HepG2 (cell line): Measurements from ENCODE around the gene RBM23. TPM values are rescaled to one million over a fixed set of nuclear protein-coding genes. Genes with fewer than 3 reads are reported as not detected.
A peak's percentile ranks its signal among the peaks of the same experiment; 100 is the strongest.

Source experiments
- HNF1A ChIP-seq, 2 experiments: sonication (generic) in 1 of 2; formaldehyde crosslinking in 1 of 2; IDR thresholded peaks; 2 replicates each; pipeline versions ENCODE4 v1.4.0 to v1.6.1; 2016 to 2020; ENCODE audit warnings: borderline replicate concordance in 1 of 2, low read depth in 1 of 2, mild to moderate bottlenecking in 1 of 2, missing genetic modification reagents in 1 of 2
- PPARG ChIP-seq: conservative IDR thresholded peaks from 2 replicates; pipeline ENCODE4 v1.6.1; 2016; ENCODE audit warnings: missing biosample characterization, missing genetic modification reagents
- SIX4 ChIP-seq: sonication (generic); formaldehyde crosslinking; IDR thresholded peaks from 2 replicates; pipeline ENCODE4 v1.4.0; 2020; ENCODE audit warnings: missing genetic modification reagents
- SOX5 ChIP-seq: IDR thresholded peaks from 2 replicates; pipeline ENCODE4 v1.6.1; 2016; ENCODE audit warnings: borderline replicate concordance
- SSRP1 ChIP-seq: IDR thresholded peaks from 2 replicates; pipeline ENCODE4 v1.6.1; 2016; ENCODE audit warnings: control low read depth
- TFDP2 ChIP-seq: sonication (generic); formaldehyde crosslinking; IDR thresholded peaks from 2 replicates; pipeline ENCODE4 v1.4.0; 2020; ENCODE audit warnings: missing genetic modification reagents
- ZC3H13 ChIP-seq: sonication (generic); formaldehyde crosslinking; IDR thresholded peaks from 2 replicates; pipeline ENCODE4 v1.8.1; 2023; ENCODE audit warnings: mild to moderate bottlenecking, missing genetic modification reagents, moderate library complexity
- ZFP41 ChIP-seq: sonication (generic); formaldehyde crosslinking; IDR thresholded peaks from 2 replicates; pipeline ENCODE4 v1.4.0; 2020; ENCODE audit warnings: mild to moderate bottlenecking, missing genetic modification reagents, borderline replicate concordance
- ZNF547 ChIP-seq: sonication (generic); formaldehyde crosslinking; IDR thresholded peaks from 2 replicates; pipeline ENCODE4 v1.5.1; 2020; ENCODE audit warnings: mild to moderate bottlenecking, missing genetic modification reagents
- ZNF552 ChIP-seq: sonication (generic); formaldehyde crosslinking; IDR thresholded peaks from 2 replicates; pipeline ENCODE4 v1.9.0; 2022; ENCODE audit warnings: missing genetic modification reagents, mild to moderate bottlenecking, borderline replicate concordance
- ZNF570 ChIP-seq: sonication (generic); formaldehyde crosslinking; IDR thresholded peaks from 2 replicates; pipeline ENCODE4 v1.4.0; 2020; ENCODE audit warnings: mild to moderate bottlenecking, missing genetic modification reagents, borderline replicate concordance
- ZNF709 ChIP-seq: sonication (generic); formaldehyde crosslinking; IDR thresholded peaks from 2 replicates; pipeline ENCODE4 v1.5.0; 2020; ENCODE audit warnings: mild to moderate bottlenecking, missing genetic modification reagents
- ZNF749 ChIP-seq: sonication (generic); formaldehyde crosslinking; IDR thresholded peaks from 2 replicates; pipeline ENCODE4 v1.8.0; 2022; ENCODE audit warnings: mild to moderate bottlenecking, missing genetic modification reagents, moderate library complexity, borderline replicate concordance
- polyA plus RNA-seq, 8 experiments: library from polyadenylated mRNA; depleted of rRNA in 3 of 8; stranded (reverse) in 7 of 8; unstranded in 1 of 8; fragments of >200 nt; fragmentation: Illumina TruSeq in 4 of 8; extraction: Trizol in 4 of 8; gene quantifications; 2 replicates each; pipeline versions ENCODE4 v1.2.1 to v1.2.3, GENCODE V29; 2011 to 2016; ENCODE audit warnings: low read depth in 4 of 8, missing spikeins in 1 of 8, mixed read lengths in 1 of 8; ENCODE audit not compliant: insufficient read depth in 1 of 8
- total RNA-seq, 5 experiments: library from RNA; depleted of rRNA; stranded (reverse); fragments of >200 nt; fragmentation: Illumina TruSeq; extraction: Trizol; gene quantifications; 2 replicates each; pipeline ENCODE4 v1.2.3, GENCODE V29; 2016; ENCODE audit warnings: low read depth in 1 of 5
- TF ChIP-seq, protein P1 (sequence below): sonication (generic); formaldehyde crosslinking; IDR thresholded peaks from 2 replicates; pipeline ENCODE4 v1.4.0; 2020; ENCODE audit warnings: missing genetic modification reagents
- TF ChIP-seq, protein P2 (sequence below): sonication (generic); formaldehyde crosslinking; IDR thresholded peaks from 2 replicates; pipeline ENCODE4 v1.4.0; 2020; ENCODE audit warnings: mild to moderate bottlenecking, missing genetic modification reagents

Gene RBM23
- total and polyA plus RNA-seq, 2 of the 13 experiments (the other 11 are each of a cell fraction or from before 2014, with no cell fraction given) = 1.5 to 2.1 TPM

DNA sequence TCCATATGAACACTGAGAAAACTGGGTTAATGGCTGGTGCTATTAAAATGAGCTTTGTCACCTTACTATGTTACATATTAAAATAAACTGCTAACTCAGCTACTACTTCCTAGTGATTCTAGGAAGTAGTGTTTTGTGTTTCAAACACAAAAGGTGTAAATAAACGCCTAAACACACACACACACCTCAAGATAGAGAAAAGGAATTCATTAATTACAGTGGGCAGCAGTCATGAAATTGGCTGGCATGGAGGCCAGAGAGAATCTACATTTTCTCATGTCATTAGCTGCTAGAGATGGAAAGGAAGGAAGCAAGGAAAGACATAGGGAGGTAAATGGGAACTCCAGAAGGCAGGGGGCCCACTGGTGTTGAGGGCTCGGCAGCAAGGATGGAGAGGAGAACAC lies 11.0 kb upstream of the RBM23 start (continued):
- TF ChIP-seq HNF1A (IDR thresholded peaks at IDR 0.05; ENCODE audit: low read depth) (no peak), HNF1A (CRISPR knock-in tag; IDR thresholded peaks at IDR 0.05; ENCODE audit: borderline replicate concordance) (no peak), ZNF547 (0 out of 2 replicates have a peak, but pooled peaks have one; percentile 10), ZNF709 (CRISPR knock-in tag) (no peak), TFDP2 (no peak), SOX5 (CRISPR knock-in tag) (no peak), SIX4 (CRISPR knock-in tag) (no peak), ZNF552 (no peak; the same call in 1 of the 2 replicates), ZFP41 (CRISPR knock-in tag) (peak; percentile 4; the same call in 1 of the 2 replicates), ZC3H13 (no peak; the same call in 1 of the 2 replicates), SSRP1 (CRISPR knock-in tag) (0 out of 2 replicates have a peak, but pooled peaks have one; percentile 22), ZNF749 (CRISPR knock-in tag) (0 out of 2 replicates have a peak, but pooled peaks have one; percentile 28), ZNF570 (no peak), PPARG (CRISPR knock-in tag) (no peak)
- TF ChIP-seq, protein P1, sequence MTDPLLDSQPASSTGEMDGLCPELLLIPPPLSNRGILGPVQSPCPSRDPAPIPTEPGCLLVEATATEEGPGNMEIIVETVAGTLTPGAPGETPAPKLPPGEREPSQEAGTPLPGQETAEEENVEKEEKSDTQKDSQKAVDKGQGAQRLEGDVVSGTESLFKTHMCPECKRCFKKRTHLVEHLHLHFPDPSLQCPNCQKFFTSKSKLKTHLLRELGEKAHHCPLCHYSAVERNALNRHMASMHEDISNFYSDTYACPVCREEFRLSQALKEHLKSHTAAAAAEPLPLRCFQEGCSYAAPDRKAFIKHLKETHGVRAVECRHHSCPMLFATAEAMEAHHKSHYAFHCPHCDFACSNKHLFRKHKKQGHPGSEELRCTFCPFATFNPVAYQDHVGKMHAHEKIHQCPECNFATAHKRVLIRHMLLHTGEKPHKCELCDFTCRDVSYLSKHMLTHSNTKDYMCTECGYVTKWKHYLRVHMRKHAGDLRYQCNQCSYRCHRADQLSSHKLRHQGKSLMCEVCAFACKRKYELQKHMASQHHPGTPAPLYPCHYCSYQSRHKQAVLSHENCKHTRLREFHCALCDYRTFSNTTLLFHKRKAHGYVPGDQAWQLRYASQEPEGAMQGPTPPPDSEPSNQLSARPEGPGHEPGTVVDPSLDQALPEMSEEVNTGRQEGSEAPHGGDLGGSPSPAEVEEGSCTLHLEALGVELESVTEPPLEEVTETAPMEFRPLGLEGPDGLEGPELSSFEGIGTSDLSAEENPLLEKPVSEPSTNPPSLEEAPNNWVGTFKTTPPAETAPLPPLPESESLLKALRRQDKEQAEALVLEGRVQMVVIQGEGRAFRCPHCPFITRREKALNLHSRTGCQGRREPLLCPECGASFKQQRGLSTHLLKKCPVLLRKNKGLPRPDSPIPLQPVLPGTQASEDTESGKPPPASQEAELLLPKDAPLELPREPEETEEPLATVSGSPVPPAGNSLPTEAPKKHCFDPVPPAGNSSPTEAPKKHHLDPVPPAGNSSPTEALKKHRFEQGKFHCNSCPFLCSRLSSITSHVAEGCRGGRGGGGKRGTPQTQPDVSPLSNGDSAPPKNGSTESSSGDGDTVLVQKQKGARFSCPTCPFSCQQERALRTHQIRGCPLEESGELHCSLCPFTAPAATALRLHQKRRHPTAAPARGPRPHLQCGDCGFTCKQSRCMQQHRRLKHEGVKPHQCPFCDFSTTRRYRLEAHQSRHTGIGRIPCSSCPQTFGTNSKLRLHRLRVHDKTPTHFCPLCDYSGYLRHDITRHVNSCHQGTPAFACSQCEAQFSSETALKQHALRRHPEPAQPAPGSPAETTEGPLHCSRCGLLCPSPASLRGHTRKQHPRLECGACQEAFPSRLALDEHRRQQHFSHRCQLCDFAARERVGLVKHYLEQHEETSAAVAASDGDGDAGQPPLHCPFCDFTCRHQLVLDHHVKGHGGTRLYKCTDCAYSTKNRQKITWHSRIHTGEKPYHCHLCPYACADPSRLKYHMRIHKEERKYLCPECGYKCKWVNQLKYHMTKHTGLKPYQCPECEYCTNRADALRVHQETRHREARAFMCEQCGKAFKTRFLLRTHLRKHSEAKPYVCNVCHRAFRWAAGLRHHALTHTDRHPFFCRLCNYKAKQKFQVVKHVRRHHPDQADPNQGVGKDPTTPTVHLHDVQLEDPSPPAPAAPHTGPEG (CRISPR knock-in tag) = no peak
- TF ChIP-seq, protein P2, sequence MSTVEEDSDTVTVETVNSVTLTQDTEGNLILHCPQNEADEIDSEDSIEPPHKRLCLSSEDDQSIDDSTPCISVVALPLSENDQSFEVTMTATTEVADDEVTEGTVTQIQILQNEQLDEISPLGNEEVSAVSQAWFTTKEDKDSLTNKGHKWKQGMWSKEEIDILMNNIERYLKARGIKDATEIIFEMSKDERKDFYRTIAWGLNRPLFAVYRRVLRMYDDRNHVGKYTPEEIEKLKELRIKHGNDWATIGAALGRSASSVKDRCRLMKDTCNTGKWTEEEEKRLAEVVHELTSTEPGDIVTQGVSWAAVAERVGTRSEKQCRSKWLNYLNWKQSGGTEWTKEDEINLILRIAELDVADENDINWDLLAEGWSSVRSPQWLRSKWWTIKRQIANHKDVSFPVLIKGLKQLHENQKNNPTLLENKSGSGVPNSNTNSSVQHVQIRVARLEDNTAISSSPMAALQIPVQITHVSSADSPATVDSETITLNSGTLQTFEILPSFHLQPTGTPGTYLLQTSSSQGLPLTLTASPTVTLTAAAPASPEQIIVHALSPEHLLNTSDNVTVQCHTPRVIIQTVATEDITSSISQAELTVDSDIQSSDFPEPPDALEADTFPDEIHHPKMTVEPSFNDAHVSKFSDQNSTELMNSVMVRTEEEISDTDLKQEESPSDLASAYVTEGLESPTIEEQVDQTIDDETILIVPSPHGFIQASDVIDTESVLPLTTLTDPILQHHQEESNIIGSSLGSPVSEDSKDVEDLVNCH (CRISPR knock-in tag) = no peak
